GM10847 (cell line): ENCODE data around the gene SAMD13.

Source experiments
- POLR2A ChIP-seq: IDR thresholded peaks from 2 replicates; pipeline ENCODE4 v1.6.1; 2011; ENCODE audit not compliant: insufficient read length; ENCODE audit errors: extremely low read depth

Gene SAMD13

DNA sequence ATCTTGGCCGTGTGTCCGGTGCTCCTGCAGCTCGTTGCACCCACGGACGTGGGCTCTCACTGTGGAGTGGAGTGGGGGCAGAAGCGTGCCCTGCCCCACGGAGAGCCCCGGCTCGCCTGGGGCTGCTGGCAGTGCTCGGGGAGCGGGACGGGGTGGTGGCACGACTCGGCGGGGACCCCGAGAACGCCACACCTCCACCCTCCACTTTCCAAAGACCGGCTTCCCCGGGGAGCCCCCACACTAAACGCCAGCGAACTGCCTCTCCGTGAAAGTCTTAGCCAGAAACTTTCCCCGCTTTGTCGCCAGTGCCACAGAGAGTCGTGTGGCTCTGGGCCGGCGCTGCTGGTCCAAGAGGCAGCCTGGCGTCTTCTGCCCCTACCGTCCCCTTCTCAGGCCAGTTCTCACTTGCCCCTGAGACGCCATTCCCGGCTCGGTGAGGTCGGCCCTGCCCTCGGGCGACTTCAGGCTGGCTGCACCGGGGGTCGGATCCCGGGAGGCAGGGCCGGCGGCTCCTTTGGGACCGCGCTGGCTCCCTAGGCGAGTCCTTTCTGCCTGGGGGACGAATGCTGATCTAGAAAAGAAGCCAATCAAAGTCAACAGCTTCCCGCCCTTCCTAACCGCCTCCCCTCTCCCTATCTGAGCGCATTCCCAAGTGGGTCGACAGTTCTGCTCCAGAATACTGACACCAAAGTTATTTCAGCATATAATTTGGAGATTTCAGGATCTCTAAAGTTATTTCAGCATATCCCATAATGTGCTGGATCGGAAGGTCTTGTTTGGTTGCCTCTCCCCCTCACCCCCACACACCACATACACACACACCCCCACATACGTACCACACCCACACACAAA, 2.6 kb upstream of the SAMD13 start:
- TF ChIP-seq POLR2A, result no peak

DNA sequence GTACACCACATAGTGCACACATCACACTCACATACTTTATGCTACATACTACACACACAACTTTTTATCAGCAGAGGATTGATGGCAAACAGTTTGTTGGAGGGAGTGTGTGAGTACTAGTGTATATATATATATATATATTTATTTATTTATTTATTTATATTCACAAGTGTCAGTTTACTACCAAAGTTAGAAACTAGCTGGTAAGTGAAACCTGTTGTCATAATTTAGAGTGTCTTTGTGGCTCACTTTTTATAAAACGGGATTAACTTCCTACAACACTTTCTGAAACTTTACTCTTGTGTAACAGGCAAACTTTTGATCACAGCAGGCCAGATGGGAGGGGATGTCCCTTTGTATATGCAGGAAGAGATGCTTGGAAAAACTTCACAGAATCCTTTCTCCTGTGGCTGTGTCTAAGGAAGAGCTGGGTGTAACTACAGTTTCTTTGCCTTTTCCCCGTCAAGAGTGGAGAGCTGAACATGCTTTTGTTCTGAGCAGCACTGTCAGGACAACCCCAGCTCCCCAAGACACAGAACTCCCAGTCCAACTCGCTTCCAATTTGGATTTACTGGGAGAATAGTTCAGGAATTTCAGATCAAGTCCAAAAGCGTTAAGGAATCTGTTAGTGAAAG, 1.9 kb upstream of the SAMD13 start:
- TF ChIP-seq POLR2A, result no peak

DNA sequence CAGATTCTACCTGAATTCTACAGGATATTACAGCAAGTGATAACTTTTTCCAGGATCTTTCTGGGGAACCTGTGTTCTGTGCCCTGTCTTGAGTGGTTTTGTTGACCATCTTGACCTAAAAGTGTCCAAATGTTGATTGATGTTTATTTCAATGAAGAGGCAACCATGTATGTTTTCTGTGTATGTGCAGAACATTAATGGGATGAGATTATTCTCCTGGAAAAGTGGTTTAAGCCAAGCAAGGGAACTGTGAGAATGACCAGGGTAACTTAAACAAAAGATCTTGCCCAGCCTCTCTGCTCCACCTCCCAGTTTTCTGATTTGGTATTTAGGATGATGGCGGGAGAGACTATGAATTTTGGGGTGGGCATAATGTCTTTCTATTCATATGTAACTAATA, 1.0 kb upstream of the SAMD13 start:
- TF ChIP-seq POLR2A, result no peak

- TF ChIP-seq POLR2A, result no peak
Observed at GRCh38 chr1:84301785-84302385, 377 bp downstream of the SAMD13 start.

DNA sequence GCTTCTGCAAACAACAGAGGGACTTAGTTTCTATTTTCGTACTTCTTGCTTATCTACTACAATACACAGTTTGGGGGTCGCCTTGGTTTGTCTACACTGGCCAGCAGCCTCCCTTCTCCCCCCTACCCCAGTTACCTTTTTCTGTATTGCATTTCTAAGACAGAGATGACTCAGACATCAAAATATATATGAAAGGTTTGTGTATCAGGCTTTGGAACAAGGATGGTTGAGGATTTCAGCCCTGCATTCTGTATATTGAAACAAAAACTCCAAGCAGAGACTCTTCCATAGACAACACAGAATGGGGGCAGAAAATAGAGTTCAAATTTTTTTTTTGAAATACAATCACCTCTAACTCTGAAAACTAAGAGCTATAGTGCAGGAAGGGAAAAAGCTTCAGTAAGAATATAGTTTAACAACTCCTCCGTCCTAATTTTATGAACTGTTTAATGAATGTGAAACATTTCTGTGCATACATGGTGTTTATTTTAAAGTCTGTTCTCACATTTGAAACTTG, 1.9 kb downstream of the SAMD13 start:
- no peak for TF ChIP-seq POLR2A

DNA sequence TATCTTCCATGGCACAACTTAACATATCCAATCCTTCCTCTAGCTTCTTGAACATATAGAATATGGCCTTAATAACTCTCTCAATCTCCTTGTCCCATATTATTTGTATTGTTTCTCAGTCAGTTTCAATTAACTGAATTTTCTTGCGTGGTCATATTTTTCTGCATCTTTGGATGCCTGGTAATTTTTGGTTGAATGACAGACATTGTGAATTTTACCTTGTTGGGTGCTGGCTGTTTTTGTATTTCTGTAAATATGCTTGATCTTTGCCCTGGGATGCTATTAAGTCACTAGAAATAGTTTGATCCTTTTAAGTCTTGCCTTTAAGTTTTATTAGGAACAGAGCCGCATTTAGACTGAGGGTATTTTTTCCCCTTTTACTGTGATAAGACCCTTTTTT, 5.9 kb downstream of the SAMD13 start:
- TF ChIP-seq POLR2A, result no peak

DNA sequence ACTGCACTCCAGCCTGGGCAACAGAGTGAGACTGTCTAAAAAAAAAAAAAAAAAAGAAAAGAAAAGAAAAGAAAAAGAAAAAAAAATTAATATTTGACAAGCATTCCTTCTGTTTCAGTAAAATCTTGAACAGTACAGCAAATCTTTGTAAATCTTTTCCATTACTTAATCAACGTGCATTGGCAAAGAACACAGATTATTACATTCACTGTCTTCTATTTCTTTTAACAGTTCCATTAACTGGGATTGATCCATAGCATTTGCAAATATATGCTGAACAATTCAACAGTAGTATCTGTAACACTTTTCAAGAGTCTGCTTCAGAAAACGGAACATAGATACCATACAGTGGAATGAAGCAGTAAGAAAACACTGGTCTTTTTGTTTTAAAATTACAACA, 9.8 kb downstream of the SAMD13 start:
- TF ChIP-seq POLR2A, result no peak

DNA sequence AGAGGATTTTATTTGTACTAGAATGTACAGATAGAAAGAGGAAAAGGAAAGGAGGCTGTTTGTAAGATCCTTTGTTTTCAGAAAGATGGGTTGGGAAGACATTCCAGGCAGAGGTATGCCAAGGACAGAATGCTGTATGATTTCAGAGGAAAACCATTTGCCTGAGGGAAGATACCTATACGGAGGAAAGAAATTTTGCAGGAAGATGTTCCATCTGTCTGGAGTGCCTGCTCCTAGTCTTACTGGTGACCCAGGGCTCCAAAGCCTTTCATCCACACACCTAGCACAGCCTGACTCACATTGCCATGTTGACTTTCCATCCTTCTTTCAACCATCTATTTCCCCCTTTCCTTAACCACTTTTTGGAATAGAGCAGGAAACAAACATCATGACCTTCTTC, 18.2 kb downstream of the SAMD13 start:
- no peak for TF ChIP-seq POLR2A

GRCh38 chr1:84327830-84328229, 26.3 kb downstream of the SAMD13 start:
- TF ChIP-seq POLR2A, result no peak

GRCh38 chr1:84330125-84330984, 28.8 kb downstream of the SAMD13 start:
- TF ChIP-seq POLR2A, result no peak

DNA sequence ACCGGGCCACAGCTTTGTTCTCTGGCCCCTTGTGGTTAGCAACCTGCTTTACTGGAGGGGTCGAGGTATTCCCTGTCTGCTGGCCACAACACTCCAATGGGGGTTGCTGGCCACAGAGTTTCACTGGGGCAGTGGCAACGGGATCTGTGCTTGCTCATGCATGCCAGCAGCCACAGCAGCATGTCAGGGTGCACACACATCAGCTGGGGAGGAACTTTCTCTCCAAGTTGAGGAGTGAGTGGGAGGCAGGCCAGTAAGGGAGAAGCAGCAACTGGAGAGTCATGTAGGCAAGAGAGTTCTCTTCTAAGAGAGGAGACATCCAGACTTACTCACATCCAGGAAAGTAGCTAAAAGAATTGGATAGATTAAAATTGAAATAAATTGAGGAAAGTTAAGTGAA, 38.0 kb downstream of the SAMD13 start:
- TF ChIP-seq POLR2A, result no peak

- TF ChIP-seq POLR2A, result no peak
Observed at GRCh38 chr1:84344286-84344685, 42.8 kb downstream of the SAMD13 start.

GRCh38 chr1:84345220-84345619, 43.7 kb downstream of the SAMD13 start:
- TF ChIP-seq POLR2A, result no peak

GRCh38 chr1:84347271-84347931, 45.9 kb downstream of the SAMD13 start:
- TF ChIP-seq POLR2A, result no peak
